Stromal cell of bone marrow (primary cell): ENCODE results near the gene NR3C2.
A peak's percentile ranks its signal among the peaks of the same experiment; 100 is the strongest.

ENCODE experiments used
- DNase-seq: peaks from one replicate; pipeline ENCODE4 v3.0.0-alpha.2; 2012; ENCODE audit warnings: low read depth

Gene NR3C2

DNA sequence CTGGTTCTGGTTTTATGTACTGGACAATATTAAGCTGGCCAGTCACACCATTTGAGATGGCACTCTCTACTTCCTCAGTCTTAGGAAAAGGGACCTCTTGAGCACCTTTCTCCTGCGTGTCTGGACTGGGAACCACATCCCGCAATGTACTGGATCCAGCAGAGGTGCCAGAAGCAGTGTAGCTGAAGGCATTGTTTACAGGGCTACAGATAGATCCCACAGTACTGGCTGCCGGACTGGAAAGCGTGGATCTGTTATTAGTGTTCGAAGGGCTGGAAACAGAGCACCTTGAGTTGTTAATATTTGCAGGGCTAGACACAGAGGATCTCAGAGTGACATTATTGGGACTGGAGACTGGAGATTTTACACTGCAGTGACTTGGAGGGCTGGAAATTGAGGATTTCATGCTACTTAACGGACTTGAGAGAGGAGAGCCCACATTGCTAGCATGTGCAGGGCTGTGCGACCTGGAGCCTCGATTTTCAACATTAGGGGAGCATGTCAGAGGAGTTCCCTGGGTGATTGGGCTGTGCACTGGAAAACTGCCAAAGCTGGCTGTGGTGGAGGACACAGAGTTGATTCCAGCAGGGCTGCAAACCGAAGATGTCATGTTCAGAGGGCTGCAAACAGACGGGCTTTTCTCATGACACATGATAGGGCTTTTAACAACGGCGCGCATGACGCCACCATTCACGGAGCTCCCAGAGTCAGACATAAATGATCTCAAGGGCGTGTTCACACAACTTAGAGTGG, 6.4 kb downstream of the NR3C2 start:
- no peak for DNase-seq

GRCh38 chr4:148434075-148434773, 8.0 kb downstream of the NR3C2 start:
- no peak for DNase-seq

DNA sequence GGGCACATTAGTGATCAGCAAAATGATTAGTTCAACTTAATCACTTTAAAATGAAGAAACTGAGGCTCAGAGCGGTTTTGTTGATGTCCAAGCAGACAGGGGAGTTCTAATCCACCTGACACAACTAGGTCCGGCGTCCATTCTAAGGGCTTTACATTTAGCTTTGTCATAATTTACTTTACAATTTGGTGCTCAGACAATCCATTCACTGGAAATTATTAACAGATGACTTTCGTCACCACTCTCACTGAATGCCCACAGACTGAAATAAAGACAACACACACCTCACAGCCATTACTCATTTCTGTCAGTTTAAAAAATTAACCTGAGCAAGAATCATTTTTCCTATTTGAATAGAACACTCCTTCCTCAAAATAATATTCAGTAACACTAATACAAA, 10.8 kb downstream of the NR3C2 start:
- no peak for DNase-seq

DNA sequence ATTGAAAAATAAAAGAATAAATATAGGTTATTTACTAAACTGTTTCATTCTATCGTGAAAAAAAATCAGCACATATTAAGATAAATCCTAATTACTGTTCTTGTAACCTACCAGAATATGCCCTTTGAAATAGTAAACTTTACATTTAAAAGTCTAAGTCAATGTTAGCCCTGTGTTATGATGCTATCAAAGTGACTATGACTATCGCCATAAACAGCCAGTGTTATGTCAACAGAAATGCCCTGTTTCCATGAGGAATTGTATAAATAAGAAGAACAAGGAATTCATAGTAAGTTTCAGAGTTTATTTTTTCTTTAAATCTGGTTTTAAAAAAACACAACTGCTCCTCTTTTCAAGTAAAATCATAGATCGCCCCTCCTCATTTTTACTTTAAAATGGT, 11.4 kb downstream of the NR3C2 start:
- no peak for DNase-seq

- DNase-seq: no peak
Measured at GRCh38 chr4:148429206-148429605, 13.0 kb downstream of the NR3C2 start.

DNA sequence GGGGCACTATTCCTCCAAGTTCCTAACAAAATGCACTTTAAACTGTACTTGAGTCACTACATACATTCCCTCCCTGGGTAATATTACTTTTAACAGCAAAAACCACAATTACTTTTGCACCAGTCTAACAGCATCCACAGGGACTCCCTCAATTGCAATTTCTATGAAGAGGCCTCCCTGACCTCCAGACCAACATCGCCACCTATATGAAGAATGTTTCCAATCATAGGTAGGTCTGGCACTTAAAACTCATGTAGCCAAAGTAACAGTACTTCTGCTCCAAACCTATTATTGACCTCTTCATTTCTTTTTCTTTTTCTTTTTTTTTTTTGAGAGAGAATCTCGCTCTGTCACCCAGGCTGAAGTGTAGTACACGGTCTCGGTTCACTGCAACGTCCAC, 15.6 kb downstream of the NR3C2 start:
- DNase-seq: no peak

GRCh38 chr4:148425327-148426110, 16.7 kb downstream of the NR3C2 start:
- DNase-seq: no peak

DNA sequence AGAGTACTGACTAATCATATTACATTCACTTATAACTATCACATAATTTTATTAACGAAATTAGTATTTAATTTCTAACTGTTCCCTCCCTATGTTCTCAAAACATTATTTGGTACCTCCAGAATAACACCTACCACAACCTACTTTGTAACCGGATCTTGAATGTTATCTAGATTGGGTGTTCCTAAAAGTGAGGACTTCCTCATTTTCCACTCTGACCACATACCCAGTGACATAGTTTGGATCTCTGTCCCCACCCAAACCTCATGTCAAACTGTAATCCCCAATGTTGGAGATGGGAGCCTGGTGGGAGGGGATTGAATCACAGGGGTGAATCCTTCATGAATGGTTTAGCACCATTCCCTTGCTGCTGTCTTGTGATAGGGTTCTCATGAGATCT, 21.8 kb downstream of the NR3C2 start:
- no peak for DNase-seq

DNA sequence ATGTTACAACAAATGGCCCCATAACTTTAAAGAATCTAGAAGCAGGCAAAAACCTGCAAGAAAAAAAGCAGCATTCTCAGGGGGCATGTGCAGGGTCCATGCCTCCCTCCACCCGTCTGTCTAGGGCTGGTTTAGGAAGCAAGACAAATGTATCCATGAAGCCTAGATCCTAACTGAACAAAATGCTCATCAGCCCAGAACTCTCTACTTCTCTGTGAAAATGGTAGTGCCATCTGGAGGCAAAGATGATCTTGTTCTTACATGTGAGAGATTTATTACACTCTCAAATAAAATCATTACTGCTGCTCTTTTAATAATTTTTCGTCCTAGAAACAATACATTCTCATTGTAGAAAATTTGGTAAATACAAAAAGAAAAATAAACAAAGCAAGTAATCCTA, 26.7 kb downstream of the NR3C2 start:
- no peak for DNase-seq

DNA sequence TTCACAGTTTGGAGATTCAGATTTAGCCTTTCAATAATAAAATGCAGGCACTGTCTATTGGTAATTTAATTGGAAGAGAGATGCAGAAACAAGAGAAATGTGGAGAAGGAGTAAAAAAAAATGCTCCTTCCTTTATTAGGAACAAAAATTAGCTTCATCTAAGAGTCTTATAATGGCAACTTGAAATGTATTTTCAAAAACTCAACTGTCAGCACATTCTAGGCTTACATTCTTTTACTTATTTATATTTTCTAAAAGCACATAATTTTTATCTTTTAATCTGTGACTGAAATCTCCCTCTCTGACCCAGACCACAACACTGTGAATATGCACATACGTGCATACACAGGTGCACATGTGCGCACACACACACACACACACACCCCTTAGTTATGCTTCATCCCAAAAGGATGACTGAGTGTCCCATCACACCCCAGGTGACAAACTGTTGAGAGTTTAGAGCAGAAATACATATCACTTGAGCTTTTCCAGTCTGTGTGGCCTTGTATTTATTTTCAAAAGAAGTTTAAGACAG, 29.7 kb downstream of the NR3C2 start:
- DNase-seq: no peak

DNA sequence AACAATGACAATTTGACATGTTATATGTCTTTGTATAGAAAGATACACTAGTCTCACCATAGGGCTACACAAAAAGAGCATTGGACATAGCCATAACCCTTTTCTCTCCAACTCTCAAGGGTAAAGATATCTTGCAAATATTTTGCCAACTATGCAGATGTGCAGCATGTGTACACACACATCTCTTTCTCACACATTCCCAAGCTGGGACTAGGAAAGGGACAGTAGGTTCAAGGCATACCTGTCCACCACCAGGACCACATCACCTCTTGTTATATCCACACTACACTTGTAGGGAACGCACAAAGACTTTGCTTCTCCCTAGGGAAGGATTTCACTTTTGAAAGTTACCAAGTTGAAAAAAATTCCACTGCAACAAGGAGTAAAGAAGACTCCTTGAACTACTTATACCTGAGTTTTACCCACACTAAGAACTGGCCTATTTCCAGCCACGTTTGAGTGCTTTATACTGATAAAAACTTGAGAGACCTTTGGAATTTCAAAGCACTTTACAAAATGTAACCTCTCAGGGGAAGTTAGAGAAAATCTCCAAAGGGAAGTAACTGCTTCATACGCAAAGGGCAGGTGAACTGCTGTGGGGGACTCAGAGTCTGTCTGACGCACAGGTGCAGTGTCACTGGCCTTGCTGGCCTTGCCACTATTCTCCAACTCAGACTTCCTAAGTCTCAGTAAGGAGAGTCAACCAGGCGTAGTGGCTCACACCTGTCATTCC, 36.9 kb downstream of the NR3C2 start:
- no peak for DNase-seq

DNA sequence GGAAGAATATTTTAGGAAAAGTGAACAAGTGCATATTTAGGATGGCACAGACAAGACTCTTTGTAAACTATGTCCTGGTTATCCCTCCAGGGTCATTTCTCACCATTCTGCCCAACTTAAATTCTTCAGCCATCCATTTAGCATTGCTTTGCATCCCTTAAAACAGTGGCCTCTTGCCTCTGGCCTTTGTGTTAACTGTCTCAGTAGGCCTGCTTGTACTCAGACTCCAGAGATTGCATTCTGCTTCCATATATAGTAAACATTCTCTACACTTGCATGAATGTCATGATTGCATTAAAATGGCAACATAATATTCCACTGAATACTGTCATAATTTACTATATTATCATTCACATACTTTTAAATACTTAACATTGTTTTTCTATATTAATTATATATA, 43.2 kb downstream of the NR3C2 start:
- DNase-seq: no peak

DNA sequence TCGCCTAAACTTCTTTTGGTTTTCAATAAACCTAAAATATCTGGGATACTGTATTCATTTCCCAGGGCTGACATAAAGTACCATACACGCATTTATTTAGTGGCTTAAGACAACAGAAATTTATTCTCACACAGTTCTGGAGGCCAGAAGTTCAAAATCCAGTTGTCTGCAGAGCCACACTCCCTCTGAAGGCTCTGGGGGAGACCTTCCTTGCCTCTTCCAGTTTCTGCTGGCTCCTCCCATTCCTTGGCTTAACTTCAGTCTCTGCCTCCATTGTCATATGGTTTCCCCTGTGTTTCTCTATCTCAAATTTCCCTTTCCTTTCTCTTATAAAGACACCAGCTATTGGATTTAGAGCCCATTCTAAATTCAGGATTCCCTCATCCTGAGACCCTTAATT, 44.4 kb downstream of the NR3C2 start:
- DNase-seq: no peak

DNA sequence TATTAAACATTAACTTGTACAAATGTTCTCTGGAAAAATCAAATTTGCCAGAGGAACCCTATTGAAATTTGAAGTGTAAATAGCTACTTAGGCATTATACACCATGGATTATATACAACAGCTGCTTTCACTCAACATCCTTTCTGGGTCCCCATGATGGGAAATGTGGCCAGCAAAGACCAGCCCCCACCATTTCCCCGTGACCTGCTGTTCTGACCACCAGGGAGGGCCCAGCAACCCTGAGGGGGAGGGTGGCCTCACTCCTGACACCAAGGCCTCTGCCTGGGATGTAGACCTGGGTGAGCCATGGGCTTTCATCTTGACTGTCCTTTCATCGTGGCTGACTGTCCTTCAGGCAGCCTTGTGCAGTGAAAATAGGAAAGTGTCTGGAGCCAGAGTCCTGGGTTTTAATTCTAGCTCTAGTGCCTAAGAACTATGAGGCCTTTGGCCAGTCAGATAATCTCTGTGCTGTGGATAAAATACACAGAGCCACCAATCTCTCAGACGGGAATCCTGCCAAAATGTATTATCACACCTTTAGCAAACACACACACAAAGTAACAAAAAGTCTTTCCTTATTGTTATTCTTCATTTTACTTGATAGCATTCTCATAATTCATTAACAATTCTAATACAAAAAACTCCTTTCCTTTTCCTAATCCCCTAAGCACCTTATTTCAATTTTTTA, 45.1 kb downstream of the NR3C2 start:
- DNase-seq: no peak

DNA sequence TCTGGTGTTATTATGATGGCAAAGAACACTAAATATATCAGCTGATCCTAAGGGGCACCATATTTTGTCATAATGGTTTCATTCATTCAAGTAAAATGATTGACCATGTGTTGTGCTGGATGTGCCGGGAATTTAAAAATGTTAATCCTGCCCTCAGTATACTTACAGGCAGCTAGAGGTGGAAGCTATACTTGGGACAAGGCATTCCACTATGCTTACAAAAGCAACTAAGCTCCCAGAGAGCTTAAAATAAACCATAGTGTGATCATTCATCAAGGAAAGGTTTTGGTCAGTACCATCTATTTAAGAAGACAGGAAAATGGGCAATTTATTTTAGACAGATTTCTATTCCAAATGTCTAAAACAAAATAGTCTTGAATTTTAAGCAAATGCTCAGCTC, 46.4 kb downstream of the NR3C2 start:
- no peak for DNase-seq

- no peak for DNase-seq
Measured at GRCh38 chr4:148391056-148391455, 51.2 kb downstream of the NR3C2 start.

GRCh38 chr4:148390311-148390710, 51.9 kb downstream of the NR3C2 start:
- DNase-seq: no peak

DNA sequence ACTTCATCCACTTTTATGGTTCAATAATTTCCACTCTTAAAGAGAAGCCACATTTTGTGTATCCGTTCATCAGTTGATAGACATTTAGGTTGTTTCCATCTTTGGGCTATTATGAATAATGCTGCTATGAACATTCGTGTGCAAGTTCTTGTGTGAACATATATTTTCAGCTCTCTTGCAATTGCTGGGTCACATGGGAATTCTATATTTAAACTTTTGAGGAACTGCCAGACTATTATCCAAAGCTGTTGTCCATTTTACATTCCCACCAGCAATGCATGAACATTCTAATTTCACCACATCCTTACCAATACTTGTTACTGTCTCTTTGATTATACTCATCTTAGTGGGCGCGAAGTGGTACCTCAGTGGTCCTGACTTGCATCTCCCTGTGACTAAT, 61.9 kb downstream of the NR3C2 start:
- no peak for DNase-seq

DNA sequence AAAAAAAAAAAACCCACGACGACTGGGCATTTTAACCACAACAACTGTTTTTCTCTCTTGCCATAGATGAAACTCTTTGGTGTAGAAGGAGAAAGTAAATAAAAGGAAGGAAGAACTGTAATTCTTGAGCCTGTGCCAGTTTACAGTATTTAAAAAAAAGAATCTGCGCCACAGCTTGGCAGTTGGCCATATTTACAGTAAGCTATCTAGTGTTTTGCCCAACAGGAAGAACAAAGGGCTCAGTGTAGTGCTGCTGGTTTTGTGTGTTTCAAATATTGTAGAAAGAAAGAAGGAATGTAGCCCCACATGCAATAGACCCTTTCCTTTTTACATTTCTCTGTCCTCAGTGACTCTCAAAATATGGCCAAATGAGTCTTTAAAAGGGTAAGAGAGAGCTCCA, 66.1 kb downstream of the NR3C2 start:
- DNase-seq: peak; percentile 36

- DNase-seq: no peak
Measured at GRCh38 chr4:148375584-148375983, 66.6 kb downstream of the NR3C2 start.

GRCh38 chr4:148373093-148373492, 69.1 kb downstream of the NR3C2 start:
- no peak for DNase-seq

DNA sequence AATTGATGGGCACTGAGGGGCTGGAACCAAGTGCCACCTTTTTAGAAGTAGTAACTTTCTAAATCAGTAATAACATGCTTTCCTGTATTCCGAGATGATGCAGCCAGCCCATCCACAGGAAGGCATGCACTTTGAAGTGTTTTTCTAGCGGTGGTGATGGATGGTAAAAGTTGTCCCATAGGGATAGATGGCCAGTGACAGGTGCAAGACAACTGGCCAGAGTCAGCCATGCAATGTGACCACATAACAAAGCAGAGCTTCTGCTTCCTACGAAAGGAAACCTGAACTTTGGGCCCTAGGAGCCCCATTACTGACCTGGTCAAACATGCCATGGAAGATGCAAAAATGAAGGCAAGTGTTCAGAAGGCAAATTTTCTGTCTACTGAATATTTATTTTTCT, 72.3 kb downstream of the NR3C2 start:
- DNase-seq: no peak
